HG02870 (cell line): ENCODE measurements around the gene ACTR1A.
"Not testable (repeated sequence)": the region's sequence is repeated elsewhere in the genome, so short reads cannot be mapped to it uniquely, and the experiment has no call there.

Experiments
- ATAC-seq: cut with Tn5 transposase; IDR thresholded peaks from one replicate; pipeline ENCODE4 v1.9.1; 2021; ENCODE audit warnings: mild to moderate bottlenecking, moderate library complexity; ENCODE audit not compliant: unreplicated experiment

ACTR1A gene

DNA sequence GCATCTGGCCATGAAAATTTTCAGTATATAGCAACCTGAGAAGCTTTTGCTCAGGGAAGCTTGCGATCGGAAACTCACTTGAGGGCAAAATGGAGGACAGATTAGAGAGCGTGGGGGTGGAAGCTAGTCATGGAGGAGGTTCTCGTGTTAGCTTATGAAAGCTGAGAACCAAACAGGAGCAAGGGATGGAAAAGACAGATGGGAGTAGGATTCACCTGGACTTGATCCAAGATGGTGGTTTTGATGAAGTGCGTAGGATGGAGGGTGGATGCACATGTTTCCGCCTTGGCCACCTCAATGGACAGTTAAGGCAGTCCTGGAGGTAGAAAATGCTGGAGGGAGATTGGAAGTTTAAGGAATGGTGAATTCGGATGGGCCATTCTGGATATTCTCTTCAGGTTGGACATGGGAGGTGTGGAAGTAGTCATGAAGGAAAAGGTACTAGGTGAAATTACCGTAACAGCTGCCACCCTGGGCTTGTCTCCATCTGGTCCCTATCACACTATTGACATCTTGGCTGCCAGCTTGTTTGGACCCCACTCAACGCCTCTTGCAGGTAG is 44.8 kb downstream of the ACTR1A start:
- no peak for ATAC-seq

GRCh38 chr10:102455893-102456471 is 46.5 kb downstream of the ACTR1A start:
- no peak for ATAC-seq

DNA sequence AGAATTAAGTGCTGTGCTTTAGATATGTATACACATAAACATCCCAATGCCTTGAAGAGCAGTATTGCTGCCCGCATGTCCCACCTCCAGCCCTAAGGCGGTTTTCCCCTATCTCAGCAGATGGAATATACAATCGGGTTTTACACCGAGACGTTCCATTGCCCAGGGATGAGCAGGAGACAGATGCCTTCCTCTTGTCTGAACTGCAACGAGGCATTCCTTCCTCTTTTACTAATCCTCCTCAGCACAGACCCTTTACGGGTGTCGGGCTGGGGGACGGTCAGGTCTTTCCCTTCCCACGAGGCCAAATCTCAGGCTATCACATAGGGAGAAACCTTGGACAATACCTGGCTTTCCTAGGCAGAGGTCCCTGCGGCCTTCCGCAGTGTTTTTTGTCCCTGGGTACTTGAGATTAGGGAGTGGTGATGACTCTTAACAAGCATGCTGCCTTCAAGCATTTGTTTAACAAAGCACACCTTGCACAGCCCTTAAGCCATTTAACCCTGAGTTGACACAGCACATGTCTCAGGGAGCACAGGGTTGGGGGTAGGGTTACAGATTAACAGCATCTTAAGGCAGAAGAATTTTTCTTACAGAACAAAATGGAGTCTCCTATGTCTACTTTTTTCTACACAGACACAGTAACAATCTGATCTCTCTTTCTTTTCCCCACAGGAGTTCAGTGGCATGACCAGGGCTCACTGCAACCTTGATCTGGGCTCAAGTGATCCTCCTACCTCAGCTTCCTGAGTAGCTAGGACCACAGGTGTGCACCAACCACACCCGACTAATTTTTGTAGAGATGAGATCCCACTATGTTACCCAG is 47.6 kb downstream of the ACTR1A start:
- not testable (repeated sequence) for ATAC-seq

- ATAC-seq = no peak
Measured at GRCh38 chr10:102453502-102453901, 49.0 kb downstream of the ACTR1A start.

GRCh38 chr10:102452672-102453340 is 49.7 kb downstream of the ACTR1A start:
- no peak for ATAC-seq

GRCh38 chr10:102451105-102451969 is 51.2 kb downstream of the ACTR1A start, which contains the start of gene C10orf95:
TSS of gene C10orf95 (minus strand) at chr10:102451543. CDS start at chr10:102451093, 450 bp downstream.
- no peak for ATAC-seq

DNA sequence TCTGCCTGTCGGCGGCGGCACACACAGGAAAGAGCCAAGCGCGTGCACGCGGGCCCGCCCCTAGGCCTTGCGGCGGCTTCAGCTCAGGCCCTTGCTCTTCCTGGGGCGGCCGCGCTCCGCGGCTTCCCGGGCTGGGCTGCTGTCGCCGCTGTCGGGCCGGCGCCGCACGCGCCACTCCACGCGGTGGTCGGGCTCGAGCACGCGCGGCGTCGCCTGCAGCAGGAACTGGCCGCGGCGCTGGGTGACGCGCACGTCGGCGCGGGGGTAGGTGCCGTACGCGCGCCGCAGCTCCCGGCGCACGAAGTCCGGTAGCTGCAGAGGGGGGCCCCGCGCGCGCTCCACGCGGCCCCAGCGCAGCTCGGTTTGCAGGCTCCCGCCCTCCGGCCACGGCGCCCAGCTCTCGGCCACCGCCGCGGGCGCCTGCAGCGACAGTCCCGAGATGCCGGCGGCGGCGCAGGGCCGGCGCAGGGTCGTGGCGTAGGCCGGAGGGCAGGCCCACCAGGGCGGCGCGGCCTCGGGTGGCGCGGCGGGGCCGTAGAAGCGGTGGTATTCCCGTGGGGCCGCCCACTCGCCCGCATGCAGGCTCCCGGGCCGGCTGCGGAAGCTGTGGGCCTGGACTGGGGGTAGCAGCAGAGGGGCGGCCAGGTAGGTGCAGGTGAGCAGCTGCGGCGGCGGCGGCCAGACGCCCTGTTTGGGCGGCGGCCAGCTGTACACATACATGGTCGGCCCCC is 52.0 kb downstream of the ACTR1A start:
- peak; percentile 61 for ATAC-seq

DNA sequence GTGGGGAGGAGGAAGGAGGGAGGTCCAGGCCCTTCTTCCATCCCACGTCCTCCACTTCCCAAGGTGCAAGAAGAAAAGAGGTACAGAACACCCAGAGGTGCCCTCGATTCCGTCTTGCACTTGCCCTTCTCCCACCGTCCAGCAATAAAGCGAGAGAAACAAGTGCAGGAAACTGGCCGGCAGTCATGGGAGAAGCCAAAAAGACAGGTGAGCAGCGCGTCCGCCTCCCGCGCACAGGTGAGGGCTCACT is 52.5 kb downstream of the ACTR1A start:
- ATAC-seq = peak; percentile 4

GRCh38 chr10:102449321-102450123 is 53.0 kb downstream of the ACTR1A start:
- ATAC-seq = peak; percentile 64

GRCh38 chr10:102444851-102445250 is 57.7 kb downstream of the ACTR1A start:
- ATAC-seq = no peak

DNA sequence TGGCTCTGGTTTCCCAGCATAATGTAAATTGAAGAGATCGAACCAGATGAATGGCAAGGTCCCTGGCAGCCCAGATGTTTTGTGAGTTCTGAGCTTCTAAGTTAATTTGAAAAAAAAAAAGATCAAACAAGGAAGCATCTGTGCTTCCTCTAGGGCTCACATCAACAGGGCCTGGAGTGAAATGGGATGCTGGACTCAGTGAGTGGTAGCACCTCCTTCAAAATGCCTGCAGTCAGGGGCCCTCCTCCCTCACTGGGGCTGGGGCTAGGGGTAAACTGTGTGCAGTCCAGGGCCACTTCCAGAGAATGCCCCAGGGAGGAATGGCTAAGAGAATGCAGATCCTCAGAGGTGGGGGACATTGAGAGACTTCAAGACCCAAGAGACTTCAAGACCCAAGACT is 64.1 kb downstream of the ACTR1A start:
- ATAC-seq = no peak

DNA sequence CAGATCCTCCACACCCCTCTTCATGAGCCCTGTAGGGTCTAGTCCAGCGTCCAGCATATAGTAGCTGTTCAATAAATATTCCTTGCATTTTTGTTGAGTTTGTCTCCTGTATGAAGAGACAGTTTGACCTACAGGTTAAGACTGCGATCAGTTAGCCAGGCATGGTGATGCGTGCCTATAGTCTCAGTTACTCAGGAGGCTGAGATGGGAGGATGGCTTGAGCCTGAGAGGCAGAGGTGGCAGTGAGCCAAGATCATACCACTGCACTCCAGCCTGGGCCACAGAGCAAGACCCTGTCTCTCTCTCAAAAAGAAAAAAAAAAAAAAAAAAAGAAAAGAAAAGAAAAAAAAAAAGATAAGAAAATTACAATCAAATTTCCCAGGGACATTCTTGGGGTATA is 65.0 kb downstream of the ACTR1A start:
- no peak for ATAC-seq

GRCh38 chr10:102436312-102436711 is 66.2 kb downstream of the ACTR1A start:
- ATAC-seq = no peak

DNA sequence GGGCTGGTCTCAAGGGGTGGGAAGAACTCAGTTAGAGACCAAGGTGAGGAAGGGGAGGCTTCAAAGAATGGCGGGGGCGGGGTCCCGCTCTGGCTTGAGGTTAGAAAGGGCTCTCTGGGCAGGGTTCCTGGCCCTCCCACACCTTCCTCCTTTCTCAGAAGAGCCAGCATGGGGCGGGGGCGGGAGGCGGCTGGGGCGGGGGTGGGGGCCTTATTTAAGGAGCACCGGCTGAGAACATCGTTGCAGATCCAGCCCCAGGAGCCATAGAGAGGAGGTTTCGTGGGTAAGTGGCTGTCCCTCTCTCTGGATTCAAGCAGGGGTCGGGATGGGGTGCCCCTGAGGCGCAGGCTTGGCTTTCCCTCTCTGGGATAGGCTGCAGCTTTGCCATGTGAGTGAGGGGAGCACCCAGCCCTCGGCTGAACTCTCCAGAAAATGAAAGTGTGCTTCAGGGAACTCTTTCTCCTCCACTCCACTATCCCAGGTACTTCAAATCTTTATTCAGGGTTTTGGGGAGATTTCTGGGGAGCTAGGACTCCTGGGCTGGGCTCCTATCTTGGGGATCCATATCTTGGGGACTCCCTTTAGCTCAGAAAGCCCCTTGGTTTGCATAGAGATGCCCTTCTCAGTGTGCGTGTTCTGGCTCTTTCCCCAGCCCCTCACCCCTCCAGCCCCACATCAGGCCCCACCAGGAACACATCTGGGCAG is 66.8 kb downstream of the ACTR1A start:
- ATAC-seq = no peak

DNA sequence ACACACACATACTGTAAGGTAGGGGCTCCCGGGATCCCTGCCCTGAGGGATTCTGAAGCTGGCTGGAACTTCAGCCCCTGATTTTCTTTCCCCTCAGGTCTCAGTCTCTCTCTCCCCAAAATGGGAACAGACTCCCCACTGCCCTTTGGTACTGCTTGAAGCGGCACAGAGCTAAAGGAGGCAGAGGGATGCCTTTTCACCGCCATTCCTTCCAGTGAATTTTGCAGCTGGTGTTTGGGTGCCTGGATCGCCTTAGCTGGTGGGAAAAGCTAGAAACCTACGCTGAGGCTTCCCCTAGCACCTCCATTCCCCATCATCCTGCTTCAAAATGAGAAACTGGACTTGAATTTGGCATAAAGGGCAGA is 67.4 kb downstream of the ACTR1A start:
- no peak for ATAC-seq

- no peak for ATAC-seq
Measured at GRCh38 chr10:102434394-102435132, 67.9 kb downstream of the ACTR1A start.

DNA sequence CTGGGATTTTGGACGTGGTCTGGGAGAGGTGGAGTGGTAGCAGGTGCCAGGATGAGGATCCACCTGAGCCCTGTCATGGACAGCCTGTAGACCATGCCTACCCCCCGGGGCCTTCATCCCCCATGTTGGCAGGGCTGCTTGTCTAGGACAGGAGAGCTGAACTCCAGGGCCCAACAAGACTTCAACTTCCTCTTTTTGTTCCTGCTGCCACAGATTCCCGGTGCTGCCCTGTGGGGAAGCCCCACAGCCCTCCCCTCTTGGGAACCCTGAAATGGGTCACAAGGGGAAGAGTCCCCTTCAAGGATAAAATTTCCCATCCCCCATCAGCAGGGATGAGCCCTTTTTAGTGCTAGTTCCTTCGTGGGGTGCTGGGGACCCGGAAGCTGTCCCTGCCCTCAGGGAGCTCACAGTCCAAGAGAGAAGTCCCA is 68.9 kb downstream of the ACTR1A start:
- no peak for ATAC-seq
